HL-60/S4 treated with retinoic acid at 250 ng/mL for 4 days and 3 days (cell line): ENCODE data around the gene NOL6.
"Not testable (repeated sequence)": the region's sequence is repeated elsewhere in the genome, so short reads cannot be mapped to it uniquely, and the experiment has no call there.

Experiments
- in situ Hi-C: fragments of 300-500 bp; cut with MboI; formaldehyde crosslinking; loops from 2 replicates; pipeline ENCODE4 v1.7.0; 2022; ENCODE audit warnings: low sequenced_read_pairs

NOL6 gene

DNA sequence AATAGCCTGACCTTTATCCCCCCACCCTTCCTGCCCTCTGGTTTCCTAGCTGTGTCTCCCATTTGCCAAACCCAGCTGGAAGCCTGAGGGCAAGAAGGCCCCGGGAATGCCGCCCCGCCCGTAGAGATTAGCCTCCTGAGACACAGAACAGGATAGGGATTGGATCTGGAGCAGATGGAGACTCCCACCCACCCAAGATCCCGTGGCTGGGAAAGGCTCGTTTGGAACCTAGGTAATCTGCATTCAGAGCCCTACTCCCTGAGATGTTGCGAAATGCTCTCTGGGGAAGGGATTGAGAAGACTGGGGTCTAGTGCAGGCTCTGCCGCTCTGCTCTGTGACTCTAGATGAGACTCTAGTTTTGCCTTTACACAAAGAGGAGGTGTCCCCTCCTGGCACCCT, 37.3 kb downstream of the NOL6 start:
- in situ Hi-C loops = no loop called here

DNA sequence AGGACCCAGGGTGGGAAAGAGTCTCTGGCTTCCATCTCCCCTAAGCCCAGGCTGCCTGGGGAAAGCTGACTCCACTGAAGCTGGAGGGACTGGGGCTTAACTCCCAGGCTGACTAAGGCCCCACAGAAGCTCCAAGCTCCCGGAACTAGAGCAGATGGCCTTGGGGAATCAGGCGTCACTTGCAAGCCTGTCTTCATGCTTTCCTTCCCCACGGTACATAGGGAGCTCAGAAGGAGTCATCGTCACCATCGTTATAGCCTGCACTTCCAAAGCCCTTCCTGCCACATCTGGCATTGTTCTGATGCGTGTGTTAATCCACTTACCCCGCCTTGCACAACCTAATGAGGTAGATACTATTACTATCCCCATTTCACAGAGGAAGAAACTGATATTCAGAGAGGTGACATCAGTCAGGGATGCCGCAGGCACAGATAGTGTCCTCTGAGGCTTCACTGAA, 37.9 kb downstream of the NOL6 start:
- in situ Hi-C loops = no loop called here

DNA sequence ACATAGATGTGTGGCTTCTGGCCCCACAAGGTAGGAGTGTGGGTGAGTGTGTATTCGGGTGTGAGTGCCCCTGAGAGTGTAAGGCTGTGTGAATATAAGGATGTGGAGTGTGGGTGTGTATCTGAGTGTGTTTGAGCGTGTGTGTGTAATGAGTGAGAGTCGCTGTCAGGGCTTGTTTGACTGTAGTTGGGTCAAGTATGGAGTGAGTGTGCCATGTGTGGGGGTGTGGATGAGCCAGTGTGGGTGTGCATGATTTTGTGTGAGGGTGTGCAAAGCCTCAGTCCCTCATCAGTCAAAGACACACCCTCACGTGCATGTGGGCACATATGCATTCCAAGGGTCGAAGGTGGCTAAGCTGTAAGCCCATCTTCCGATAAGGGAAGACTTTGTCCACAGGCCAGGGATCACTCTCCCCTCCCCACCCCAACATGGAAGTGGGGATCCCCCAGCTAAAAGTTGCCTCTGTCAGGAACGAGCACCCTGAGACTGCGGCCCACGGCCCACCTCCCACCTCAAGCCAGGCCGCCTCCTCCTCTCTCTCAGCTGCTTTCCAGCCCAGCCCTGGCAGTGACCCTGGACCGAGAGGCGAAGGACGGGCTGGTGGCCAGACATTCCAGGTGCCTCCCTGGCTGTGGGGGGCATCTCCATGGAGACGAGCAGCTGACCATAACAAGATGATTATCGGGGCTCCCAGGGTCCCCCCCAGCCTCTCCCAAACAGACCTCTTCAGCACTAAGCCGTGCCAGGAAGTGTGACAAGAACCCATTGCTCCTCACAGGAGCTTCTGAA, 39.2 kb downstream of the NOL6 start:
- in situ Hi-C loops = no loop called here

DNA sequence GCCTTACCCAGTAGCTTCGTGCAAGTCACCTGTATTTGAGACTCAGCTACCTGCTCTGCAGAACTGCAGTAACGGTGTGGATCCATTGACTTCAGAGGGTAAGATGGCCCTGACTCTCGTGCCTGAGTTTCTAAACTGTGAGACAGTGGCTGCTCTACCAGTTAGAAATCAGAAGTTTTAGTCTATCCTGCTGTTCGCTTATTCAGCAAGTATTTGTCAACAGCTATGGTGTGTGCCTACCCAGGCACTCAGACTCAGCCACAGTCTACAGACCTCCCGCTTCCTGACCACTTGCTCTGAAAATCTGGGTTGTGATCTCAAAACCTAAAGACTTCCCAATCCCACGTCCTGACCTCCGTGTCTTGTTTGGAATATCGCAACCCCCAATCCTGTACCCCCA, 39.9 kb downstream of the NOL6 start:
- in situ Hi-C loops = no loop called here

DNA sequence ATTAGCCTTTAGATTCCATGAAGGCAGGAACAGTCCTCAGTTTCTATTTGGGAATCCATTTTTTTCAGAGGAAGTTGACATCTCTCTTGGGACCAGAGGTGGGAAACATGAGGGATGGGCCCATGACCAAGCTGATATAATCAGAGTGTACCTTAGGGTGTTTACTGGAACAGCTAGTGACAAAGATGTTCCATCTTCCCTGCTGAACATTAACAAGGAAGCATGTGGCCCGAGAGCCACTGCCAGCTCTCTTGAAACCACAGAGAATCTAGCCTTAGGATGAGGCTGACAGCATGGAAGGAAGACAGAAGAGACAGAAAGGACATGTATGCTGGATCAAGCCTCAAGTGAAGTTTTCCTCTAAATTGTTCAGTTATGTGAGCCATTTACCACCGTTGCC, 42.3 kb downstream of the NOL6 start:
- in situ Hi-C loops = no loop called here

DNA sequence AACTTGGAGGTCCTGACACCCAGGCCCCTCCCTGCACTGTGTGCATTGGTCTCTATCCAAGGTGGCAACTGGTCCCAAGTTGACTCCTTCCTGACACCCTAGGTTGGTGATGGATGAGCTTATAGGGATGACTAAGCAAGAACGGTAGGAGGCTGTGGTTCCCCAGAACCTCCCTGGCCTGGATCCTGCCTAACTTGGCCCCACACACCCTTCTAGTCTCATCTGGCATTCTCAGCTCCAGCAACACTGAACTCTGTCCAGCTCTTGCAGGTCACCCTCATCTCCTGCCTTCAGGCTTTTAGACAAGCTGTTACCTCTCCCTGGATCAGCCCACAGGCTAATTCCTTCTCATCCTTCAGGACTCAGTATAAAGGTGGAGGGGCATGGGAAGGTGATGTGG, 42.8 kb downstream of the NOL6 start:
- in situ Hi-C loops = no loop called here

DNA sequence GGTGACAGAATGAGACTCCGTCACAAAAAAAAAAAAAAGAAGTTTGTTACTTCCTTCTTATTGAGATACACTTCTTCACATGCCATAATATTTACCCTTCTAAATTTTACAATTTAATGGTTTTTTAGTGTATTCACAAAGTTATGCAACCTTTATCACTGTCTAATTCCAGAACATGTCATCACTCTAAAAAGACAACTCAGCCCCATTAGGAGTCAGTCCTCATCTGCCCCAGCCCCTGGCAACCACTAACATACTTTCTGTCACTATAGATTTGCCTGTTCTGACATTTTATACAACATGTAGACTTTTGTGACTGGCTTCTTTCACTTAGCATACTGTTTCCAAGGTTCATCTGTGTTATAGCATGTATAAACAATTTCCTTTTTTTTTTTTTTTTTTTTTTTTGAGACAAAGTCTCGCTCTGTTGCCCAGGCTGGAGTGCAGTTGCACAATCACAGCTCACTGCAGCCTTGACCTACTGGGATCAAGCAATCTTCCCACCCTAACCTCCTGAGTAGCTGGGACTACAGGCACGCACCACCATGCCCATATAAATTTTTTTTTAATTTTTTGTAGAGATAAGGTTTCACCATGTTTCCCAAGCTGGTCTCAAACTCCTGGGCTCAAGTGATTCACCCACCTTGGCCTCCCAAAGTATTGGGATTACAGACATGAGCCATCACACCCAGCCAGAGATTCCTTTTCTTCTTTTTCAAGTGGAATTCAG, 44.3 kb downstream of the NOL6 start:
- in situ Hi-C loops = no loop called here

DNA sequence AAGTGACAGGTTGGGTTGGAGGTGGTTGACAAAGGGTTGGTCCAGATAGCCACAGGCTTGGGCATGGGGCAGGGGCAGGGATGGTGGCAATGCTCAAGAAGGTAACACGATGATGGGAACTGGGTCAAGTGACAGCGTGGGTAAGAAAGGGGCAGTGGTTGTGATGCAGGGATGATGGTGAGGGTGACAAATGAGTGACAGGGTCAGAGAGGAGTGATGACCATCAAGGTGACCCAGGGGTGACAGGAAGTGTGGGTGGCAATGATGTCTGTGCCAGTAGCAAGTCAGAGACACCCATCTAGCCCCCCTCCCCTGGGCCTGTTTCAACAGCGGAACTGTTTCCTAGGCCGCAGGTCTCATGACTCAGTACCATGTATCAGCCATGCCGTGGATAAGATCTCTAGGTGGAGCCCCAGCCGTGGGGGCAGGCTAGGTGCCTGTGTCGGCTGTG, 46.9 kb downstream of the NOL6 start:
- in situ Hi-C loops = no loop called here

DNA sequence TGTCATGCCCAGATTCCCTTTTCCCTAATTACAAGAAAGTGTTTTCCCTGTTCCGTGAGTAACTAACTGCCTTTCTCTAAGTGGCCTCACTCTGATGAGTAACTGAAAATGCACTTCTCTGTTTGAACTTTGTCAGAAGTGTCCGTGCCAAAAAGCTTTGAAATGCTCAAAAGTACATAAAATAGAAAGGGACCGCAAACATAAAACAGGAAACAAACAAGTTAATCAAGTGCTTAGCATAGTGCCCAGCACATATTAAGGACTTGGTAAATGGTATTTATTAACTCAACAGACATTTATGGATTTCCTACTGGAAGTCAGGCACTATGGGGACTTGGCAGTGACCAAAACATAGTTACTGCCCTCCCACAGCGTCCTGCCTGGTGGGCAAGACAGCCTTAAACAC, 48.6 kb downstream of the NOL6 start:
- in situ Hi-C loops = no loop called here

DNA sequence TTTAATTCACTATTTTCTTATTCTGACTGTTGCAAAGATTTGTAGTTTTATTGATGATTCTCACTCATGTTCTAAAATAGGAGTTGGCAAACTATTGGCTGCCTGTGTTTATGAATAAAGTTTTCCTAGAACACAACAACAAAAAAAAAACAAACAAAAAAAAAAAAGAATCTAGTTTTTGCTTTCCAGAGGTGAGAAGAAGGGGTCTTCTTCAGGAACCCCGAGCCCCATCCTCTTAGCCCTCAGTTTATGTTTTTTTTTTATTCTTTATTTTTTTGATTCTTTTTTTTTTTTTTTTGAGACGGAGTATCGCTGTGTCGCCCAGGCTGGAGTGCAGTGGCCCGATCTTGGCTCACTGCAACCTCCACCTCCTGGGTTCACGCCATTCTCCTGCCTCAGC, 49.2 kb downstream of the NOL6 start:
- in situ Hi-C loops = not testable (repeated sequence)

DNA sequence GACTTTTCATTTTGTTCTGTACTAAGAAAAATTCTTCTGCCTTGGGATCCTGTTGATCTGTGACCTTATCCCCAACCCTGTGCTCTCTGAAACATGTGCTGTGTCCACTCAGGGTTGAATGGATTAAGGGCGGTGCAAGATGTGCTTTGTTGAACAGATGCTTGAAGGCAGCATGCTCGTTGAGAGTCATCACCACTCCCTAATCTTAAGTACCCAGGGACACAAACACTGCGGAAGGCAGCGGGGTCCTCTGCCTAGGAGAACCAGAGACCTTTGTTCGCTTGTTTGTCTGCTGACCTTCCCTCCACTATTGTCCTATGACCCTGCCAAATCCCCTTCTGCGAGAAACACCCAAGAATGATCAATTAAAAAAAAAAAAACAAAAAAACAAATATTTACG, 49.7 kb downstream of the NOL6 start:
- in situ Hi-C loops = not testable (repeated sequence)

DNA sequence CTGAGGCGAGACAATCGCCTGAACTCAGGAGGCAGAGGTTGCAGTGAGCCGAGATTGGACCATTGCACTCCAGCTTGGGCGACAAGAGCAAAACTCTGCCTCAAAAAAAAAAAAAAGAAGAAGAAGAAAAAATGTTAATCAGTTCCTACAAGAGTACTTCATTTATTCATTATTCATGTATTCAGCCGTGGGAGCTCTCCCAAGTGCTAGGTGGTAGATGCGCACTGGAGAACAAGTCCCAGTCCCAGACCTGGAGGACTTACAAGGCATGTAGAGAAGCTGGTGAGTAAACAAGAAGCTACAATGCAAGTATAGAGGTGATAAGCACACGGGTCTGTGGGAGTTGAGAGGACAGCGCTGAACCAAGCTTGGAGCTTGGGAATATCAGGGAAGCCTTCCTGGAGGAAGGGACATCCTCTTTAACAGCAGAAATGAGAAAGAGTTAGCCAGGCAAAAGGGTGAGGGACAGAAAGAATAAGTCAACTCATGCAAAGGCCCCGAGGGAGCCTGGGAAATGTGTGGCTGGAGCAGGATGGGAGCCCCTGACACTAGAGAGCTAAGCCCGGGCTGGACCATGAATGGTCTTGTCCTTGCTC, 53.9 kb downstream of the NOL6 start:
- in situ Hi-C loops = no loop called here

DNA sequence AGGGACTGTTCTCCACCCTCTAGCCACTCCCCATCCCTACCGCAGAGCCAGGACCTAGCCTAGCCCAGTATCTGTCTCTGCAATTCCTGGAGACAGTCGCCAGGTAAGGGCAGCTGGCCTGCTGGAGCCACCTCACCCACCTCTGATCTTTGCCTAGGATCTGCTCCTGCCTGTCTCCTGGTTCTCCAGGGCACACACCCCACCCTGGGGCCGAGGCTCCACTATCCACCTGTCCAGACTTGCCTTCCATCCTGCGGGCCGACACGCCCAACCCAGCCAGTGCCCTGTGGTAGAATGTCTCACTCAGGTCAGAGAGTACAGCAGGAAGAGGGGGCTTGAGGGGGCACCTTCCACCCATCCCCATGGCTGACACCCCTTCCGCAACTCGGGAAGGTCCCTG, 55.6 kb downstream of the NOL6 start:
- in situ Hi-C loops = no loop called here

DNA sequence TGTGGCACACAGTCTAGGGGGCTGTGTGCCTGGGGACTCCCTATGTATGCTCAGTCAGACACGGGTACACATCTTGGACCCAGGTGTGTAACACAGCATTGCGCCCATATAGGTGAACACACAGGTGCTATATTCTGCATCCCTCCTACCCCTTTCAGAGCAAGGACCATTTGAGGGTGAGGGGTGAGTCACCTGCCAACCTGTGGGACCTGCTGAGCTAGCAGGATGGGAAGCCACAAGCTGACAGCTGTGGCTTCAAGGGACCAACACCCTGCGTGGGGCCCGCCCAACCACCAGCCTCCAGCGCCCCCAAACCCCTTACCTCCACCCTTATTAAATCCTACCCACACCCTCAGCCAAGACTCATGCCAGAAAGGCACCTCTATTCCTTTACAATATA, 56.7 kb downstream of the NOL6 start:
- in situ Hi-C loops = no loop called here

DNA sequence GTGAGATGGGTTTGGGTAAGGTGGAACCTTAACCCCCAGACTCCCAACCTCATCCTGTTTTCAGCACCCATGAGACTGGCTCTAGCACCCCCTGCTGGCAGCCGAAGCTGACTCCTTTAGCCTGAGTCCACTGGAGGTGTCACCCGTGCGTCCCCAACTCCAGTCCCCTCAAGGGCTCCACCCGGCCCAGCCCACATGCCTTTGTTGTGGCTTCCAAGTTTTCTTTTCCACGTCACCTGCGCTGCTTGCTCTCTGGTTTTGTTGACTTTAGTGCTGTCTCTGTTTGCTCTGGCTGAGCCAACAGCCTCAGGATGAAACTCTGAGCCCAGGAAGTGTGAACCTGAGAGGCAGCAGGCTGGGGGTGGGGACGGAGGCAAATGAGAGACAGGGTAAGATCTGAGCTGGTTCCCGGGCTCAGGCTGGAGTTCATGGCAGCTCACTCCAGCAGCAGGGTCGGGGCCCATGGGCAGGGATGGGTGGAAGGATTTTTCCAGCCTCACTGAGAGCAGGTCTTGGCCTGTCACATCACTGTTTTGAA, 58.2 kb downstream of the NOL6 start:
- in situ Hi-C loops = no loop called here

DNA sequence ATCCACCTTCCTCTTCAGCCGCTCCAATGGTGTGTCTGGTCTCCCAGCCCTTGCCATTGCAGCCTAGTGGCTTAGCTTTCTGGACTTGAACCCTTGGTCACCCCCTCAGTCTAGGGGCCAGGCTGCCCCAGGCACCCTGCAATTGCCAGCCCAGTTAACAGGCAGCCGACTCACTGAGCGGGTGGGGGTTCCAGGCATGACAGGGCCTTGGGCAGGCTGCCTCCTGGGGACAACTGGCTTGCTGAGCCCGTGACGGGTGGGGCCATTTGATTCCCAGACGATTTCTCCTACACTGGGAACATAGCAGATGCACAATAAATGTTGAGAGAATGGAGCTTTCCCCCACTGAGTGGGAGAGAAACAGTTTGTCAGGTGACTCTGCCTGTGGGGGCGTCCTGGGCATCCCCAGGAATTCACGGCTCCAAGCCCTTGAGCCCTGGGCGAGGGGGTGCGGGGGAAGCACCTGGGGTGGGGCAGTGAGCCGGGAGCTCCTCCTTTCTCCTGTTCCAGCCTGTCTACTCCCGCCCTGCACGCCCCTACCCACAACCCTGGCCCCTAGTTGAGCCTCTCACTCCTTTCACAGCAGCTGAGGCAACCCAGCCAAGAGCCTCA, 58.7 kb downstream of the NOL6 start:
- in situ Hi-C loops = no loop called here

DNA sequence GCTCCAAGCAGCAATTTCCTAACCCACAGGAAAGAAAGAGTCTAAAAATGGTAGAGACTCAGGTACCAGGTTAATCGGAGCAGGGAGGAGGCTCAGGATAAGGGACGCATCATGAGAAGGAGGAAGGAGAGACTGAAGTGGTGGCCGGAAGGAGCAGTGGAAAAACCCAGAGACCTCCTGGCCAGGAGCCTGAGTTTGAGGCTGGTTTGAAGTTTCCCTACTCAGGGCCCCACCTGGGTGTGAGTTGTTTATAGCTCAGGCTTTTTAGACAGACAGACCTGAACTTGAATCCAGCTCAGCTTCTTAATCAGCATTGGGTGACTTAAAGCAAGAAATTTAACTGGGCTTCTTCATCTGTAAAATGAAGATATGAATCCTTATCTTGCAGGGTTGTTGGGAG, 59.5 kb downstream of the NOL6 start:
- in situ Hi-C loops = no loop called here
